GM23338 (cell line): ENCODE measurements around the gene PPFIA4. TPM values are rescaled to one million over a fixed set of nuclear protein-coding genes. Genes with fewer than 3 reads are reported as not detected.
A peak's percentile ranks its signal among the peaks of the same experiment; 100 is the strongest.

ENCODE experiments used
- ATAC-seq: fragments of 200-7000 bp; cut with Tn5 transposase; 3 replicates; pipeline ENCODE4 v1.9.1; 2020
- DNase-seq: peaks from one replicate; pipeline ENCODE4 v3.0.0-alpha.2; 2015; ENCODE audit warnings: low spot score
- H2AFZ ChIP-seq: fragments of 200-600 bp; sonication (generic); 2 replicates; pipeline ENCODE4 v1.8.0; 2016; ENCODE audit warnings: antibody characterized with exemption, mild to moderate bottlenecking, moderate library complexity
- H3F3A ChIP-seq: fragments of 200-600 bp; sonication (generic); replicated peaks from 2 replicates; pipeline ENCODE4 v1.8.0; 2017; ENCODE audit warnings: antibody characterized with exemption, mixed run types, low read depth
- H3K27ac ChIP-seq: fragments of 200-600 bp; sonication (generic); 2 replicates; pipeline ENCODE4 v1.6.1; 2016; ENCODE audit warnings: low read depth
- H3K27me3 ChIP-seq: fragments of 200-600 bp; sonication (generic); 2 replicates; pipeline ENCODE4 v1.8.0; 2016; ENCODE audit warnings: mild to moderate bottlenecking, mixed run types, moderate library complexity; ENCODE audit not compliant: insufficient read depth
- H3K36me3 ChIP-seq: fragments of 200-600 bp; sonication (generic); 2 replicates; pipeline ENCODE4 v1.8.0; 2016; ENCODE audit warnings: mild to moderate bottlenecking; ENCODE audit not compliant: insufficient read depth
- H3K4me1 ChIP-seq: fragments of 200-600 bp; sonication (generic); 2 replicates; pipeline ENCODE4 v1.8.0; 2016; ENCODE audit warnings: mild to moderate bottlenecking, moderate library complexity; ENCODE audit not compliant: insufficient read depth
- H3K4me2 ChIP-seq: fragments of 200-600 bp; sonication (generic); 2 replicates; pipeline ENCODE4 v1.7.1; 2017; ENCODE audit warnings: mixed run types
- H3K4me3 ChIP-seq: fragments of 200-600 bp; sonication (generic); 2 replicates; pipeline ENCODE4 v1.6.1; 2016; ENCODE audit warnings: mixed run types
- H3K79me2 ChIP-seq: fragments of 200-600 bp; sonication (generic); replicated peaks from 2 replicates; pipeline ENCODE4 v1.8.0; 2017; ENCODE audit warnings: mild to moderate bottlenecking; ENCODE audit not compliant: insufficient read depth
- H3K9me2 ChIP-seq: fragments of 200-600 bp; sonication (generic); 2 replicates; pipeline ENCODE4 v1.8.0; 2017; ENCODE audit not compliant: insufficient read depth
- H4K20me1 ChIP-seq: fragments of 200-600 bp; sonication (generic); replicated peaks from 2 replicates; pipeline ENCODE4 v1.8.0; 2017; ENCODE audit warnings: mild to moderate bottlenecking; ENCODE audit not compliant: insufficient read depth
- H3K27ac Mint-ChIP-seq: 2 replicates; pipeline ENCODE4 v1.8.0; 2020; ENCODE audit warnings: inconsistent platforms, mild to moderate bottlenecking, moderate library complexity, mixed read lengths
- H3K27me3 Mint-ChIP-seq: 3 replicates; pipeline ENCODE4 v1.8.0; 2022; ENCODE audit warnings: low read depth, mild to moderate bottlenecking, moderate library complexity, mixed read lengths, inconsistent platforms; ENCODE audit not compliant: insufficient read depth, poor library complexity
- H3K36me3 Mint-ChIP-seq: 3 replicates; pipeline ENCODE4 v1.8.0; 2021; ENCODE audit warnings: low read depth, mild to moderate bottlenecking, inconsistent platforms, moderate library complexity, mixed read lengths
- H3K4me1 Mint-ChIP-seq: 3 replicates; pipeline ENCODE4 v1.8.0; 2020; ENCODE audit warnings: mild to moderate bottlenecking, inconsistent platforms, mixed read lengths
- H3K4me3 Mint-ChIP-seq: 3 replicates; pipeline ENCODE4 v1.8.0; 2021; ENCODE audit warnings: moderate library complexity, mild to moderate bottlenecking, inconsistent platforms, mixed read lengths
- H3K9me3 Mint-ChIP-seq: 3 replicates; pipeline ENCODE4 v1.8.0; 2020; ENCODE audit warnings: moderate library complexity, mild to moderate bottlenecking, inconsistent platforms, mixed read lengths
- CREB1 ChIP-seq: fragments of 250-450 bp; sonication (Bioruptor Pico); IDR thresholded peaks from 2 replicates; pipeline ENCODE4 v1.5.0; 2020; ENCODE audit warnings: low read depth, mild to moderate bottlenecking, moderate library complexity
- ETS1 ChIP-seq: IDR thresholded peaks from 2 replicates; pipeline ENCODE4 v1.6.1; 2016; ENCODE audit warnings: antibody characterized with exemption
- EZH2 ChIP-seq: fragments of 200-600 bp; sonication (generic); IDR thresholded peaks from one replicate; pipeline ENCODE4 v1.8.0; 2017; ENCODE audit warnings: antibody characterized with exemption, mild to moderate bottlenecking, low read depth; ENCODE audit not compliant: unreplicated experiment
- EZH2phosphoT487 ChIP-seq: fragments of 200-600 bp; sonication (generic); IDR thresholded peaks from one replicate; pipeline ENCODE4 v1.8.1; 2018; ENCODE audit warnings: antibody characterized with exemption; ENCODE audit not compliant: unreplicated experiment
- JUNB ChIP-seq: IDR thresholded peaks from one replicate; pipeline ENCODE4 v1.6.1; 2016; ENCODE audit warnings: antibody characterized with exemption; ENCODE audit not compliant: unreplicated experiment
- POLR2AphosphoS5 ChIP-seq: IDR thresholded peaks from 2 replicates; pipeline ENCODE4 v1.6.1; 2016; ENCODE audit warnings: antibody characterized with exemption, low read depth
- ZNF114 ChIP-seq: fragments of 250-450 bp; sonication (Bioruptor Pico); IDR thresholded peaks from 2 replicates; pipeline ENCODE4 v1.5.0; 2020; ENCODE audit warnings: mild to moderate bottlenecking, moderate library complexity
- ZNF331 ChIP-seq: fragments of 250-450 bp; sonication (Bioruptor Pico); IDR thresholded peaks from 2 replicates; pipeline ENCODE4 v1.5.0; 2020; ENCODE audit warnings: low read depth, mild to moderate bottlenecking, moderate library complexity
- polyA plus RNA-seq: library from polyadenylated mRNA; unstranded; fragments of >200 nt; fragmentation: Nextera tagmentation; extraction: Ambion mirVana; gene quantifications from 2 replicates; pipeline ENCODE4 v1.2.1, GENCODE V29; 2016
- total RNA-seq: library from RNA; depleted of rRNA; stranded (reverse); fragments of >200 nt; shearing (Covaris generic); gene quantifications from 2 replicates; pipeline ENCODE4 v1.2.3, GENCODE V29; 2014
- TF ChIP-seq, protein P1 (sequence below): IDR thresholded peaks from one replicate; pipeline ENCODE4 v1.6.1; 2018; ENCODE audit warnings: antibody characterized with exemption; ENCODE audit not compliant: unreplicated experiment

The PPFIA4 gene
- total and polyA plus RNA-seq, 2 experiments from 2014 or later = 1.3 to 7.6 TPM

DNA sequence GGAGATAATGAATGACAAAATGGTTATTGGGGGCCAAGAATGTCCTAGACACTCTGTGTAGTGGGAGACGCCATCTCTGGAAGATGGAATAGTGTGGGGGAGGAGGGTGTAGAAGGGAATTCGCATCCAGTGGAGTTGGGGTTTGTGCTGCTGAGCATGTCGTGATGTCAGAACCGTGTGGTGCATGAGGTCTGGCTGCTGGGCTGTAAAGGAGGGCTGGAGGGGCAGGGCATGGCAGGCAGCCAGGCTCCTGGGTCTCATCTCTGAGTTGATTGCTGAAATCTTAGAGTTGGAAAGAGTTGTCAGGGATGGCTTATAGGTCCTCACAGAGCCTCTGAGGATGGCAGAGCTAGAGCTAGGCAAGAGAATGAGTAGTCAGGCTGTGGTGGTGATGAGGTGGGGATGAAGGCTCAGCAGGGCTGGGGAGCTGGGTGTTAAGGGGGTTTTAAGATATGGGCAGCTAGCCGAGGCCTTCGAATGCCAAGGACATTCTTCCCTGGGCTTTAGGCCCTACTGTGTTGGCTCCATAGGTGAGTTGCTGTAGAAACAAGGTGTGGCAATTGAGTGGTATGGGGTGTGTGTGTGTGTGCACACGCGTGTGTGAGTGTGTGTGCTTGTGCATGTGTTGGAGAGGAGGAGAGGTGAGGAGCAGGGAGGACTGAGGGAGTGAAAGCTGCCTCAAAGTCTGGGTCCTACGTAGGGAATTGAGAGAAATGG lies 1.9 kb downstream of the PPFIA4 start:
- H3K79me2 ChIP-seq = no peaks in the 10 kb centered on the region
- Mint-ChIP-seq H3K9me3 (peaks cover 4% of the 10 kb centered on the region), H3K36me3 (peaks cover 29% of the 10 kb centered on the region), H3K4me1 (peaks cover 10% of the 10 kb centered on the region), H3K27me3 (peaks cover 22% of the 10 kb centered on the region), H3K27ac (no peak overlapping the region), H3K4me3 (no peak overlapping the region)
- ATAC-seq = no peak
- H3F3A ChIP-seq = peaks cover 21% of the 10 kb centered on the region
- peaks cover 8% of the 10 kb centered on the region; the same call in 1 of the 2 replicates for H3K9me2 ChIP-seq
- H2AFZ ChIP-seq = no peak overlapping the region
- H3K4me1 ChIP-seq = peaks cover 6% of the 10 kb centered on the region
- peaks cover 9% of the 10 kb centered on the region for H3K36me3 ChIP-seq
- peak overlapping the region; percentile 88 for H3K4me3 ChIP-seq
- H3K27ac ChIP-seq = no peak overlapping the region
- H4K20me1 ChIP-seq = peaks cover 4% of the 10 kb centered on the region; the same call in 1 of the 2 replicates
- no peak for DNase-seq
- TF ChIP-seq ETS1 (no peak), EZH2 (no peak), POLR2AphosphoS5 (no peak)
- TF ChIP-seq, protein P1, sequence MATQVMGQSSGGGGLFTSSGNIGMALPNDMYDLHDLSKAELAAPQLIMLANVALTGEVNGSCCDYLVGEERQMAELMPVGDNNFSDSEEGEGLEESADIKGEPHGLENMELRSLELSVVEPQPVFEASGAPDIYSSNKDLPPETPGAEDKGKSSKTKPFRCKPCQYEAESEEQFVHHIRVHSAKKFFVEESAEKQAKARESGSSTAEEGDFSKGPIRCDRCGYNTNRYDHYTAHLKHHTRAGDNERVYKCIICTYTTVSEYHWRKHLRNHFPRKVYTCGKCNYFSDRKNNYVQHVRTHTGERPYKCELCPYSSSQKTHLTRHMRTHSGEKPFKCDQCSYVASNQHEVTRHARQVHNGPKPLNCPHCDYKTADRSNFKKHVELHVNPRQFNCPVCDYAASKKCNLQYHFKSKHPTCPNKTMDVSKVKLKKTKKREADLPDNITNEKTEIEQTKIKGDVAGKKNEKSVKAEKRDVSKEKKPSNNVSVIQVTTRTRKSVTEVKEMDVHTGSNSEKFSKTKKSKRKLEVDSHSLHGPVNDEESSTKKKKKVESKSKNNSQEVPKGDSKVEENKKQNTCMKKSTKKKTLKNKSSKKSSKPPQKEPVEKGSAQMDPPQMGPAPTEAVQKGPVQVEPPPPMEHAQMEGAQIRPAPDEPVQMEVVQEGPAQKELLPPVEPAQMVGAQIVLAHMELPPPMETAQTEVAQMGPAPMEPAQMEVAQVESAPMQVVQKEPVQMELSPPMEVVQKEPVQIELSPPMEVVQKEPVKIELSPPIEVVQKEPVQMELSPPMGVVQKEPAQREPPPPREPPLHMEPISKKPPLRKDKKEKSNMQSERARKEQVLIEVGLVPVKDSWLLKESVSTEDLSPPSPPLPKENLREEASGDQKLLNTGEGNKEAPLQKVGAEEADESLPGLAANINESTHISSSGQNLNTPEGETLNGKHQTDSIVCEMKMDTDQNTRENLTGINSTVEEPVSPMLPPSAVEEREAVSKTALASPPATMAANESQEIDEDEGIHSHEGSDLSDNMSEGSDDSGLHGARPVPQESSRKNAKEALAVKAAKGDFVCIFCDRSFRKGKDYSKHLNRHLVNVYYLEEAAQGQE = no peak
- peaks cover 20% of the 10 kb centered on the region for H3K27me3 ChIP-seq
- H3K4me2 ChIP-seq = peak overlapping the region; percentile 97

GRCh38 chr1:203028784-203029553 lies 2.7 kb downstream of the PPFIA4 start:
- ATAC-seq (no peak), DNase-seq (no peak)
- peaks cover 6% of the 10 kb centered on the region for H3K4me1 ChIP-seq
- Mint-ChIP-seq H3K36me3 (peaks cover 21% of the 10 kb centered on the region), H3K4me3 (no peak overlapping the region), H3K9me3 (peaks cover 4% of the 10 kb centered on the region), H3K4me1 (peaks cover 10% of the 10 kb centered on the region), H3K27ac (no peak overlapping the region), H3K27me3 (peaks cover 22% of the 10 kb centered on the region)
- no peaks in the 10 kb centered on the region for H3K79me2 ChIP-seq
- H3F3A ChIP-seq = peaks cover 14% of the 10 kb centered on the region
- H3K27ac ChIP-seq = no peak overlapping the region
- peaks cover 4% of the 10 kb centered on the region; the same call in 1 of the 2 replicates for H4K20me1 ChIP-seq
- no peak overlapping the region for H3K4me3 ChIP-seq
- H2AFZ ChIP-seq = no peak overlapping the region
- H3K27me3 ChIP-seq = peaks cover 20% of the 10 kb centered on the region
- peaks cover 1% of the 10 kb centered on the region for H3K36me3 ChIP-seq
- peaks cover 8% of the 10 kb centered on the region; the same call in 1 of the 2 replicates for H3K9me2 ChIP-seq
- no peak overlapping the region for H3K4me2 ChIP-seq
- TF ChIP-seq, protein P1 = no peak
- no peak for TF ChIP-seq POLR2AphosphoS5
- no peak for TF ChIP-seq CREB1
- no peak for TF ChIP-seq ZNF114 (CRISPR knock-in tag)
- no peak for TF ChIP-seq JUNB
- no peak for TF ChIP-seq ZNF331 (CRISPR knock-in tag)
- no peak for TF ChIP-seq EZH2phosphoT487
